ENCODE results near the gene MAS1. TPM values are rescaled to one million over a fixed set of nuclear protein-coding genes. Genes with fewer than 3 reads are reported as not detected.
A peak's percentile ranks its signal among the peaks of the same experiment; 100 is the strongest.

Gene MAS1
- total and polyA plus RNA-seq, 2 of the 13 experiments (the other 11 are each of a cell fraction or from before 2014, with no cell fraction given): not detected

DNA sequence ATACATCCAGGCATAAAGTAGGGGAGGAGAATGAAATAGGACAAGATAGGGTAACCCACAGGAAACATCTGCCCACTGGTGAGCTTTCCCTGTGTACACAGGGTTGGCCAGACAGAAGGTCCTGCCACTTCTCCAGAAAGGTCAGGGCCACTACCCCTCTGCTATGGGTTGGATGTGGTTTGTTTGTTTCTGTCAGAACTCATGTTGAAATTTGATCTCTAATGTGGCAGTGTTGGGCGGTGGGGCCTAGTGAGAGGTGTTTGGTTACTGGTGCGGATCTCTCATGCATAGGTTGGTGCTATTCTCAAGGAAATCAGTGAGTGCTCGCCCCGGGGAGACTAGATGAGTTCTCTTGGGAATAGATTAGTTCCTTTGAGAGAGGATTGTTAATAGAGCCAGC is 15.6 kb upstream of the MAS1 start (continued):
- TF ChIP-seq, protein P1, sequence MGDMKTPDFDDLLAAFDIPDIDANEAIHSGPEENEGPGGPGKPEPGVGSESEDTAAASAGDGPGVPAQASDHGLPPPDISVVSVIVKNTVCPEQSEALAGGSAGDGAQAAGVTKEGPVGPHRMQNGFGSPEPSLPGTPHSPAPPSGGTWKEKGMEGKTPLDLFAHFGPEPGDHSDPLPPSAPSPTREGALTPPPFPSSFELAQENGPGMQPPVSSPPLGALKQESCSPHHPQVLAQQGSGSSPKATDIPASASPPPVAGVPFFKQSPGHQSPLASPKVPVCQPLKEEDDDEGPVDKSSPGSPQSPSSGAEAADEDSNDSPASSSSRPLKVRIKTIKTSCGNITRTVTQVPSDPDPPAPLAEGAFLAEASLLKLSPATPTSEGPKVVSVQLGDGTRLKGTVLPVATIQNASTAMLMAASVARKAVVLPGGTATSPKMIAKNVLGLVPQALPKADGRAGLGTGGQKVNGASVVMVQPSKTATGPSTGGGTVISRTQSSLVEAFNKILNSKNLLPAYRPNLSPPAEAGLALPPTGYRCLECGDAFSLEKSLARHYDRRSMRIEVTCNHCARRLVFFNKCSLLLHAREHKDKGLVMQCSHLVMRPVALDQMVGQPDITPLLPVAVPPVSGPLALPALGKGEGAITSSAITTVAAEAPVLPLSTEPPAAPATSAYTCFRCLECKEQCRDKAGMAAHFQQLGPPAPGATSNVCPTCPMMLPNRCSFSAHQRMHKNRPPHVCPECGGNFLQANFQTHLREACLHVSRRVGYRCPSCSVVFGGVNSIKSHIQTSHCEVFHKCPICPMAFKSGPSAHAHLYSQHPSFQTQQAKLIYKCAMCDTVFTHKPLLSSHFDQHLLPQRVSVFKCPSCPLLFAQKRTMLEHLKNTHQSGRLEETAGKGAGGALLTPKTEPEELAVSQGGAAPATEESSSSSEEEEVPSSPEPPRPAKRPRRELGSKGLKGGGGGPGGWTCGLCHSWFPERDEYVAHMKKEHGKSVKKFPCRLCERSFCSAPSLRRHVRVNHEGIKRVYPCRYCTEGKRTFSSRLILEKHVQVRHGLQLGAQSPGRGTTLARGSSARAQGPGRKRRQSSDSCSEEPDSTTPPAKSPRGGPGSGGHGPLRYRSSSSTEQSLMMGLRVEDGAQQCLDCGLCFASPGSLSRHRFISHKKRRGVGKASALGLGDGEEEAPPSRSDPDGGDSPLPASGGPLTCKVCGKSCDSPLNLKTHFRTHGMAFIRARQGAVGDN (CRISPR knock-in tag; IDR thresholded peaks at IDR 0.05): no peak
- TF ChIP-seq, protein P2, sequence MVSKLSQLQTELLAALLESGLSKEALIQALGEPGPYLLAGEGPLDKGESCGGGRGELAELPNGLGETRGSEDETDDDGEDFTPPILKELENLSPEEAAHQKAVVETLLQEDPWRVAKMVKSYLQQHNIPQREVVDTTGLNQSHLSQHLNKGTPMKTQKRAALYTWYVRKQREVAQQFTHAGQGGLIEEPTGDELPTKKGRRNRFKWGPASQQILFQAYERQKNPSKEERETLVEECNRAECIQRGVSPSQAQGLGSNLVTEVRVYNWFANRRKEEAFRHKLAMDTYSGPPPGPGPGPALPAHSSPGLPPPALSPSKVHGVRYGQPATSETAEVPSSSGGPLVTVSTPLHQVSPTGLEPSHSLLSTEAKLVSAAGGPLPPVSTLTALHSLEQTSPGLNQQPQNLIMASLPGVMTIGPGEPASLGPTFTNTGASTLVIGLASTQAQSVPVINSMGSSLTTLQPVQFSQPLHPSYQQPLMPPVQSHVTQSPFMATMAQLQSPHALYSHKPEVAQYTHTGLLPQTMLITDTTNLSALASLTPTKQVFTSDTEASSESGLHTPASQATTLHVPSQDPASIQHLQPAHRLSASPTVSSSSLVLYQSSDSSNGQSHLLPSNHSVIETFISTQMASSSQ (IDR thresholded peaks at IDR 0.05; ENCODE audit: low read depth): 0 out of 2 replicates have a peak, but pooled peaks have one; percentile 16
- TF ChIP-seq, protein P2 (CRISPR knock-in tag; IDR thresholded peaks at IDR 0.05; ENCODE audit: borderline replicate concordance): no peak
- TF ChIP-seq ZZZ3 (CRISPR knock-in tag; IDR thresholded peaks at IDR 0.05; ENCODE audit: borderline replicate concordance) (no peak), ZNF451 (CRISPR knock-in tag; IDR thresholded peaks at IDR 0.05) (no peak), TCF7 (IDR thresholded peaks at IDR 0.05; ENCODE audit: low read depth) (no peak), HNRNPK (IDR thresholded peaks at IDR 0.05; ENCODE audit: low read depth, low read length, poor library complexity, severe bottlenecking) (no peak), SOX5 (CRISPR knock-in tag; IDR thresholded peaks at IDR 0.05; ENCODE audit: borderline replicate concordance) (peak; percentile 71), ZBTB44 (CRISPR knock-in tag; IDR thresholded peaks at IDR 0.05) (no peak), ERF (CRISPR knock-in tag; IDR thresholded peaks at IDR 0.05) (peak; percentile 55; the same call in 1 of the 2 replicates), EZH2 (conservative IDR thresholded peaks at IDR 0.05; ENCODE audit: low read depth, low read length) (no peak), ZNF430 (CRISPR knock-in tag; IDR thresholded peaks at IDR 0.05) (peak; percentile 69; the same call in 1 of the 2 replicates)

Data from HepG2 (cell line).